ENCODE results near the gene KCNH2.
"Not testable (repeated sequence)": the region's sequence is repeated elsewhere in the genome, so short reads cannot be mapped to it uniquely, and the experiment has no call there.

Gene KCNH2

GRCh38 chr7:150927956-150928344 is 50.2 kb downstream of the KCNH2 start:
- DNase-seq, result no peak

GRCh38 chr7:150927157-150927955 is 50.8 kb downstream of the KCNH2 start:
- no peak for DNase-seq

- DNase-seq, result no peak
These were observed 52.1 kb downstream of the KCNH2 start for GRCh38 chr7:150926066-150926465.

GRCh38 chr7:150924369-150924781 is 53.7 kb downstream of the KCNH2 start:
- DNase-seq, result no peak

GRCh38 chr7:150923802-150924201 is 54.3 kb downstream of the KCNH2 start:
- DNase-seq, result no peak

- no peak for DNase-seq
These were observed 54.9 kb downstream of the KCNH2 start for GRCh38 chr7:150923196-150923595.

GRCh38 chr7:150919160-150919559 is 59.0 kb downstream of the KCNH2 start:
- DNase-seq, result no peak

- no peak for DNase-seq
These were observed 59.7 kb downstream of the KCNH2 start for GRCh38 chr7:150918378-150918777.

GRCh38 chr7:150917969-150918368 is 60.2 kb downstream of the KCNH2 start:
- DNase-seq, result no peak

GRCh38 chr7:150916670-150917069 is 61.5 kb downstream of the KCNH2 start:
- no peak for DNase-seq

GRCh38 chr7:150914966-150915365 is 63.2 kb downstream of the KCNH2 start:
- DNase-seq, result no peak

- DNase-seq, result no peak
These were observed 63.9 kb downstream of the KCNH2 start for GRCh38 chr7:150914196-150914595.

- DNase-seq, result no peak
These were observed 65.7 kb downstream of the KCNH2 start for GRCh38 chr7:150912427-150912826.

- DNase-seq, result no peak
These were observed 66.4 kb downstream of the KCNH2 start for GRCh38 chr7:150911590-150912267.

GRCh38 chr7:150910996-150911422 is 67.1 kb downstream of the KCNH2 start:
- no peak for DNase-seq

- DNase-seq, result not testable (repeated sequence)
These were observed 67.7 kb downstream of the KCNH2 start for GRCh38 chr7:150910305-150910995.

GRCh38 chr7:150909200-150909995 is 68.7 kb downstream of the KCNH2 start:
- no peak for DNase-seq

- no peak for DNase-seq
These were observed 69.9 kb downstream of the KCNH2 start for GRCh38 chr7:150908173-150908572.

GRCh38 chr7:150904011-150904909 is 73.9 kb downstream of the KCNH2 start:
- DNase-seq, result no peak

GRCh38 chr7:150903606-150904005 is 74.5 kb downstream of the KCNH2 start:
- DNase-seq, result no peak

- DNase-seq, result no peak
These were observed 75.8 kb downstream of the KCNH2 start for GRCh38 chr7:150902078-150903033.
